ENCODE data around the gene MYO5B. TPM values are rescaled to one million over a fixed set of nuclear protein-coding genes. Genes with fewer than 3 reads are reported as not detected.
A peak's percentile ranks its signal among the peaks of the same experiment; 100 is the strongest.

MYO5B gene
- total and polyA plus RNA-seq, 4 donors = 5.4 to 23.4 (median 11.4) TPM

GRCh38 chr18:50069422-50069821, 125.5 kb downstream of the MYO5B start:
- TF ChIP-seq MAX (IDR thresholded peaks at IDR 0.05) (no peak), ATF3 (IDR thresholded peaks at IDR 0.05) (no peak), TAF1 (conservative IDR thresholded peaks at IDR 0.05) (no peak), SP1 (IDR thresholded peaks at IDR 0.05) (no peak), CTCF (IDR thresholded peaks at IDR 0.05; ENCODE audit: low read depth, low read length, missing input control) (no peak), ZBTB33 (IDR thresholded peaks at IDR 0.05) (no peak), RXRA (IDR thresholded peaks at IDR 0.05) (no peak), GABPA (IDR thresholded peaks at IDR 0.05 in 1 of 2, conservative IDR thresholded peaks at IDR 0.05 in 1 of 2) (no peak), FOXA1 (IDR thresholded peaks at IDR 0.05) (no peak), HNF4G (IDR thresholded peaks at IDR 0.05) (no peak), HNF4A (conservative IDR thresholded peaks at IDR 0.05) (no peak), JUND (IDR thresholded peaks at IDR 0.05) (no peak), EGR1 (IDR thresholded peaks at IDR 0.05; ENCODE audit: low read depth in 2 of 2) (no peak), YY1 (IDR thresholded peaks at IDR 0.05) (no peak), FOXA2 (IDR thresholded peaks at IDR 0.05) (no peak), NR2F2 (IDR thresholded peaks at IDR 0.05) (no peak), RAD21 (IDR thresholded peaks at IDR 0.05) (no peak)
- H3K4me3 ChIP-seq (ENCODE audit: low read depth in 1 of 3, low read length in 3 of 3) = no peak overlapping the region
- no peaks in the 10 kb centered on the region for H3K9me3 ChIP-seq (ENCODE audit: control insufficient read depth in 4 of 4, low read length in 3 of 4)
- no peaks in the 10 kb centered on the region for H3K27me3 ChIP-seq (ENCODE audit: control insufficient read depth in 4 of 4, insufficient read depth in 4 of 4, low read length in 3 of 4)
- no peaks in the 10 kb centered on the region for H3K36me3 ChIP-seq (ENCODE audit: control insufficient read depth in 4 of 4, insufficient read depth in 3 of 4, low read depth in 1 of 4, low read length in 3 of 4)
- no peak for DNase-seq (ENCODE audit: low spot score)
- H3K4me1 ChIP-seq (ENCODE audit: control insufficient read depth in 4 of 4, insufficient read depth in 4 of 4, low read length in 3 of 4) = peaks cover 0 to 11% (median 7%) of the 10 kb centered on the region in 4 donors
- no peak overlapping the region for H3K9ac ChIP-seq (ENCODE audit: low read depth in 1 of 2, low read length in 2 of 2)
- WGBS = 90% methylated on average over 3 of the region's 3 CpGs
- no peak overlapping the region for H3K27ac ChIP-seq (ENCODE audit: low read depth in 1 of 2, low read length in 2 of 2)

- DNase-seq (ENCODE audit: low spot score) = peak; percentile 5
- Histone ChIP-seq H3K9me3 (ENCODE audit: control insufficient read depth in 4 of 4, low read length in 3 of 4) (no peaks in the 10 kb centered on the region), H3K4me3 (ENCODE audit: low read depth in 1 of 3, low read length in 3 of 3) (no peak overlapping the region), H3K36me3 (ENCODE audit: control insufficient read depth in 4 of 4, insufficient read depth in 3 of 4, low read depth in 1 of 4, low read length in 3 of 4) (no peaks in the 10 kb centered on the region), H3K4me1 (ENCODE audit: control insufficient read depth in 4 of 4, insufficient read depth in 4 of 4, low read length in 3 of 4) (peaks cover 0 to 4% (median 0%) of the 10 kb centered on the region in 4 donors), H3K27ac (ENCODE audit: low read depth in 1 of 2, low read length in 2 of 2) (no peak overlapping the region), H3K27me3 (ENCODE audit: control insufficient read depth in 4 of 4, insufficient read depth in 4 of 4, low read length in 3 of 4) (no peaks in the 10 kb centered on the region), H3K9ac (ENCODE audit: low read depth in 1 of 2, low read length in 2 of 2) (no peak overlapping the region)
- TF ChIP-seq EGR1 (IDR thresholded peaks at IDR 0.05; ENCODE audit: low read depth in 2 of 2) = no peak
- no peak for TF ChIP-seq TAF1 (conservative IDR thresholded peaks at IDR 0.05)
- TF ChIP-seq JUND (IDR thresholded peaks at IDR 0.05) = no peak
- TF ChIP-seq REST (IDR thresholded peaks at IDR 0.05) = no peak
- TF ChIP-seq YY1 (IDR thresholded peaks at IDR 0.05) = no peak
- TF ChIP-seq GABPA (IDR thresholded peaks at IDR 0.05 in 1 of 2, conservative IDR thresholded peaks at IDR 0.05 in 1 of 2) = no peak
- TF ChIP-seq HNF4A (conservative IDR thresholded peaks at IDR 0.05) = no peak
- no peak for TF ChIP-seq HNF4G (IDR thresholded peaks at IDR 0.05)
- TF ChIP-seq SP1 (IDR thresholded peaks at IDR 0.05) = no peak
- TF ChIP-seq ATF3 (IDR thresholded peaks at IDR 0.05) = no peak
- no peak for TF ChIP-seq RXRA (IDR thresholded peaks at IDR 0.05)
- no peak for TF ChIP-seq NR2F2 (IDR thresholded peaks at IDR 0.05)
- TF ChIP-seq ZBTB33 (IDR thresholded peaks at IDR 0.05) = no peak
- TF ChIP-seq CTCF (IDR thresholded peaks at IDR 0.05; ENCODE audit: low read depth, low read length, missing input control) = no peak
- TF ChIP-seq FOXA1 (IDR thresholded peaks at IDR 0.05) = no peak
- 91% methylated on average over 4 of the region's 4 CpGs for WGBS
Measured at GRCh38 chr18:50065527-50065926, 129.4 kb downstream of the MYO5B start.

Data from liver (tissue), 9 donors.